IMR-90 (cell line): Measurements from ENCODE around the gene VAV3. TPM values are rescaled to one million over a fixed set of nuclear protein-coding genes. Genes with fewer than 3 reads are reported as not detected.

Source experiments
- ATAC-seq: fragments of 200-7000 bp; cut with Tn5 transposase; 2 replicates; pipeline ENCODE4 v1.9.1; 2020; ENCODE audit warnings: low read depth, mild to moderate bottlenecking, moderate library complexity
- BruUV-seq: library from RNA; stranded (reverse); fragments of 400-500 nt; replicated peaks from 2 replicates; lab custom pipeline; 2021; lab: Mats Ljungman, UMichigan
- CTCF ChIA-PET: fragments of 300-600 bp; formaldehyde crosslinking; extraction: SDS; loops from one replicate; lab custom pipeline; 2021; ENCODE audit warnings: antibody characterized with exemption; lab: Yijun Ruan, JAX
- POLR2A ChIA-PET: fragments of 300-600 bp; sonication (Branson Sonifier 250); formaldehyde crosslinking; loops from one replicate; lab custom pipeline; 2022; ENCODE audit warnings: antibody characterized with exemption; ENCODE audit not compliant: unreplicated experiment; lab: Charles Lee
- DNase-seq: peaks from one replicate; pipeline ENCODE4 v3.0.0; 2013
- H2AFZ ChIP-seq: replicated peaks from 2 replicates; pipeline ENCODE3; 2013; ENCODE audit warnings: low read length, mild to moderate bottlenecking; ENCODE audit not compliant: poor library complexity
- H2AK5ac ChIP-seq: 2 replicates; pipeline ENCODE4 v1.6.1; 2013; ENCODE audit warnings: low read depth, low read length, inconsistent platforms
- H2AK9ac ChIP-seq: replicated peaks from 2 replicates; pipeline ENCODE3; 2013; ENCODE audit warnings: mild to moderate bottlenecking, low read depth, low read length, moderate library complexity; ENCODE audit not compliant: poor library complexity
- H2BK120ac ChIP-seq: 2 replicates; pipeline ENCODE4 v1.6.1; 2013; ENCODE audit warnings: low read depth, low read length, inconsistent platforms
- H2BK15ac ChIP-seq: 3 replicates; pipeline ENCODE4 v1.6.1; 2013; ENCODE audit warnings: low read depth, low read length, inconsistent platforms
- H2BK20ac ChIP-seq: 2 replicates; pipeline ENCODE4 v1.6.1; 2013; ENCODE audit warnings: low read depth, mild to moderate bottlenecking, inconsistent platforms, low read length, moderate library complexity
- H2BK5ac ChIP-seq: 2 replicates; pipeline ENCODE4 v1.6.1; 2013; ENCODE audit warnings: mild to moderate bottlenecking, low read depth, low read length, inconsistent platforms; ENCODE audit not compliant: poor library complexity, severe bottlenecking
- H3K14ac ChIP-seq: replicated peaks from 2 replicates; pipeline ENCODE4 v1.6.1; 2013; ENCODE audit warnings: low read depth, low read length, inconsistent platforms
- H3K18ac ChIP-seq: 2 replicates; pipeline ENCODE4 v1.6.1; 2013; ENCODE audit warnings: low read depth, low read length, control low read depth
- H3K23ac ChIP-seq: 2 replicates; pipeline ENCODE4 v1.6.1; 2013; ENCODE audit warnings: low read depth, low read length, inconsistent platforms
- H3K27ac ChIP-seq: 2 replicates; pipeline ENCODE4 v1.5.1; 2013; ENCODE audit warnings: mild to moderate bottlenecking, control low read depth, low read length; ENCODE audit not compliant: insufficient read depth
- H3K27me3 ChIP-seq: 2 replicates; pipeline ENCODE4 v1.6.1; 2013; ENCODE audit warnings: low read length; ENCODE audit not compliant: control insufficient read depth, insufficient read depth
- H3K36me3 ChIP-seq: 2 replicates; pipeline ENCODE4 v1.6.1; 2013; ENCODE audit warnings: low read length, mixed read lengths; ENCODE audit not compliant: control insufficient read depth, insufficient read depth
- H3K4ac ChIP-seq: 2 replicates; pipeline ENCODE4 v1.6.1; 2013; ENCODE audit warnings: low read depth, low read length, inconsistent platforms
- H3K4me1 ChIP-seq: 2 replicates; pipeline ENCODE4 v1.6.1; 2013; ENCODE audit warnings: low read length, mixed read lengths; ENCODE audit not compliant: control insufficient read depth, insufficient read depth
- H3K4me2 ChIP-seq: 2 replicates; pipeline ENCODE4 v1.6.1; 2013; ENCODE audit warnings: low read depth, mild to moderate bottlenecking, control low read depth, low read length, moderate library complexity
- H3K4me3 ChIP-seq: 2 replicates; pipeline ENCODE4 v1.5.1; 2013; ENCODE audit warnings: low read depth, mild to moderate bottlenecking, control low read depth, low read length, moderate library complexity; ENCODE audit not compliant: insufficient read depth
- H3K56ac ChIP-seq: 2 replicates; pipeline ENCODE4 v1.6.1; 2013; ENCODE audit warnings: low read length, inconsistent platforms; ENCODE audit not compliant: insufficient read depth; ENCODE audit errors: extremely low read depth
- H3K79me1 ChIP-seq, 2 experiments: 2 replicates each; pipeline ENCODE4 v1.6.1; 2013; ENCODE audit warnings: low read length in 2 of 2, inconsistent platforms in 1 of 2, low read depth in 1 of 2
- H3K9ac ChIP-seq: 2 replicates; pipeline ENCODE4 v1.6.1; 2013; ENCODE audit warnings: low read depth, low read length, control low read depth
- H3K9me1 ChIP-seq: 2 replicates; pipeline ENCODE4 v1.6.1; 2013; ENCODE audit warnings: low read length, inconsistent platforms; ENCODE audit not compliant: insufficient read depth
- H3K9me3 ChIP-seq: 2 replicates; pipeline ENCODE4 v1.6.1; 2013; ENCODE audit warnings: low read length; ENCODE audit not compliant: control insufficient read depth, insufficient read depth
- H4K20me1 ChIP-seq: 2 replicates; pipeline ENCODE4 v1.6.1; 2013; ENCODE audit warnings: low read length, inconsistent platforms; ENCODE audit not compliant: insufficient read depth
- H4K5ac ChIP-seq: 2 replicates; pipeline ENCODE4 v1.6.1; 2013; ENCODE audit warnings: mild to moderate bottlenecking, low read depth, low read length, control low read depth
- H4K8ac ChIP-seq, 2 experiments: 2 replicates each; pipeline ENCODE4 v1.6.1; 2013; ENCODE audit warnings: low read depth in 2 of 2, low read length in 2 of 2, control low read depth in 1 of 2, inconsistent platforms in 1 of 2
- H4K91ac ChIP-seq: 2 replicates; pipeline ENCODE4 v1.6.1; 2013; ENCODE audit warnings: low read depth, low read length, inconsistent platforms; ENCODE audit not compliant: insufficient read depth
- BHLHE40 ChIP-seq: fragments of 150-350 bp; IDR thresholded peaks from 2 replicates; pipeline ENCODE4 v1.6.1; 2016; ENCODE audit warnings: mild to moderate bottlenecking, low read depth, low read length
- CEBPB ChIP-seq: IDR thresholded peaks from 2 replicates; pipeline ENCODE4 v1.6.1; 2012; ENCODE audit warnings: low read depth, low read length, improper control_type of control experiment
- CHD1 ChIP-seq: IDR thresholded peaks from 2 replicates; pipeline ENCODE4 v1.6.1; 2012; ENCODE audit warnings: low read depth, low read length, improper control_type of control experiment
- CTCF ChIP-seq: conservative IDR thresholded peaks from 2 replicates; pipeline ENCODE4 v1.5.1; 2012; ENCODE audit warnings: mild to moderate bottlenecking, low read depth, low read length, improper control_type of control experiment
- MAFK ChIP-seq: IDR thresholded peaks from 2 replicates; pipeline ENCODE4 v1.6.1; 2012; ENCODE audit warnings: low read depth, low read length, improper control_type of control experiment
- MXI1 ChIP-seq: IDR thresholded peaks from 2 replicates; pipeline ENCODE4 v1.6.1; 2012; ENCODE audit warnings: low read depth, mild to moderate bottlenecking, low read length, moderate library complexity, borderline replicate concordance
- RAD21 ChIP-seq: IDR thresholded peaks from 2 replicates; pipeline ENCODE4 v1.6.1; 2012; ENCODE audit warnings: low read length, improper control_type of control experiment
- RFX5 ChIP-seq: IDR thresholded peaks from 2 replicates; pipeline ENCODE4 v1.8.0; 2012; ENCODE audit warnings: low read depth, mild to moderate bottlenecking, low read length, moderate library complexity
- SMC3 ChIP-seq: fragments of 150-350 bp; IDR thresholded peaks from 2 replicates; pipeline ENCODE4 v1.6.1; 2016; ENCODE audit warnings: low read depth, mild to moderate bottlenecking, antibody characterized with exemption, low read length, moderate library complexity
- WGBS, 2 experiments: methylation state at CpG; one replicate each; pipeline versions ENCODE4 v1.1.5 to v1.1.7; 2013; ENCODE audit warnings: missing lambda C conversion rate in 2 of 2; ENCODE audit not compliant: insufficient read length in 1 of 2; ENCODE audit errors: extremely low coverage in 2 of 2; 5-methylcytosine and 5-hydroxymethylcytosine counted together
- dilution Hi-C: fragments of 300-500 bp; cut with HindIII; formaldehyde crosslinking; loops from one replicate; pipeline ENCODE4 v1.14.3; 2018; ENCODE audit warnings: low sequenced_read_pairs; ENCODE audit not compliant: unreplicated experiment
- in situ Hi-C: fragments of 300-500 bp; cut with MboI; formaldehyde crosslinking; loops from 3 replicates; pipeline ENCODE4 v1.14.3; 2019; ENCODE audit warnings: low sequenced_read_pairs, inconsistent platforms, mixed read lengths
- intact Hi-C: fragments of 100-400 bp; cut with micrococcal nuclease; formaldehyde crosslinking; loops from 2 replicates; pipeline ENCODE4 v1.10.0; 2022
- polyA plus RNA-seq, 3 experiments: library from polyadenylated mRNA; depleted of rRNA; stranded (reverse); fragments of >200 nt; gene quantifications; 2 replicates each; pipeline ENCODE4 v1.2.3, GENCODE V29; 2012; ENCODE audit warnings: low replicate concordance in 1 of 3
- total RNA-seq: library from RNA; depleted of rRNA; stranded (reverse); fragments of >200 nt; gene quantifications from 2 replicates; pipeline ENCODE4 v1.2.3, GENCODE V29; 2012

VAV3 gene
- total and polyA plus RNA-seq, 2 of the 4 experiments (the other 2 are of a cell fraction) = 0.12 to 0.18 TPM

- ATAC-seq (no peak), DNase-seq (no peak)
- Histone ChIP-seq H3K4me1 (no peaks in the 10 kb centered on the region), H4K5ac (no peak overlapping the region), H3K27me3 (no peaks in the 10 kb centered on the region), H4K20me1 (no peaks in the 10 kb centered on the region), H3K4ac (no peak overlapping the region), H3K4me3 (no peak overlapping the region), H3K9me3 (no peaks in the 10 kb centered on the region), H3K14ac (no peak overlapping the region), H3K23ac (no peak overlapping the region), H2AFZ (no peak overlapping the region), H4K8ac (no peak overlapping the region), H3K79me1 (no peaks in the 10 kb centered on the region), H2BK15ac (no peak overlapping the region), H2BK20ac (no peak overlapping the region), H3K27ac (no peak overlapping the region), H2BK5ac (no peak overlapping the region), H3K18ac (no peak overlapping the region), H3K56ac (no peak overlapping the region), H3K36me3 (no peaks in the 10 kb centered on the region), H2AK5ac (no peak overlapping the region), H2BK120ac (no peak overlapping the region), H3K9ac (no peak overlapping the region), H4K91ac (no peak overlapping the region), H2AK9ac (no peak overlapping the region), H3K9me1 (no peaks in the 10 kb centered on the region), H3K4me2 (no peak overlapping the region)
- ChIA-PET CTCF (interaction anchor here (0.6 kb wide), 1 partner anchor 21 kb away, joined by 3 read pairs; no protein-coding TSS in a partner anchor), POLR2A (no interaction called here)
- WGBS, 2 experiments = no CpG with 5 or more reads among the region's 3 CpGs
- in situ Hi-C loops = no loop called here
- intact Hi-C loops = no loop called here
- dilution Hi-C loops = no loop called here
- TF ChIP-seq CHD1 (no peak), MXI1 (no peak), BHLHE40 (no peak), CEBPB (no peak), SMC3 (no peak), MAFK (no peak), CTCF (no peak), RAD21 (no peak), RFX5 (no peak)
- no TSS peak for BruUV-seq
These were observed 283.9 kb downstream of the VAV3 start for GRCh38 chr1:107681001-107681479.
